ENCODE measurements around the gene CNTN4.

The CNTN4 gene

DNA sequence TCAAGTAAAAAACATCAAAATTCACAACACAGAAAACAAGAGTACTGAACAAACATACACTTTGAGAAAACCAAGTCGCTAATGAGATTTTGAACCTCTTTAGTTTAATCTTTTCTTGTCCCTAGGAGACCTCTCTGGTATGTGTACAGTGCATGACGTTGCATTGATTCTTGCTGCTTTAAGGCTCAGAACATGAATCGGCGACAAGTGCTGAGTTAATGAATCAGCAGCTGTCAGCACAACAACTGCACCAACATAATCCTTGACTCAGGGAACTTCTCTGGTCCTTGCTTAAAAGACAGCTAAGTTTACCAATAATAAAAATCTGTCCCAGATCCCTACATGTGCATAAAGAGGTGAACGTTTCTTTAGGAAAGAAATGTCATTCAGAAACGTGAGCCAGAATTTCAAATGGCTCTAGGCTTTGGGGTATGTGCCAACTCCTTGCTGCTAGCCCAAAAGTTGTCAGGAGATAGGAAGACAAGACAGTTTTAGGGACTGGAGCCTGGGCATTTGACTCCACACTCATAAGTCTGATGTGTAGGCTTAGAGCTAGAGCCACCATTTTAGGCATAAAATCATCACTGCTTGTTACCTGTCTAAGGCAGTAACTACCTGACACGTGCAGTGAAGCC lies 924.6 kb downstream of the CNTN4 start:
- Histone ChIP-seq H3K27ac (ENCODE audit: low read length) (no peak overlapping the region), H3K36me3 (replicated peaks; ENCODE audit: insufficient read depth, low read length) (no peaks in the 10 kb centered on the region), H4K20me1 (ENCODE audit: insufficient read depth, low read length) (no peaks in the 10 kb centered on the region), H3K4me3 (ENCODE audit: low read length) (no peak overlapping the region), H3K27me3 (replicated peaks; ENCODE audit: insufficient read depth, low read length) (no peaks in the 10 kb centered on the region), H3K9ac (ENCODE audit: low read length) (no peak overlapping the region), H3K4me1 (ENCODE audit: low read length) (0 out of 2 replicates have a peak, but pooled peaks cover 6% of the 10 kb centered on the region), H3K4me2 (ENCODE audit: low read depth, low read length) (no peak overlapping the region), H2AFZ (ENCODE audit: low read length) (no peak overlapping the region), H3F3A (ENCODE audit: insufficient read depth, low read length) (no peaks in the 10 kb centered on the region), H3K9me2 (replicated peaks; ENCODE audit: insufficient read depth, low read length) (no peaks in the 10 kb centered on the region), H3K79me2 (ENCODE audit: low read length) (no peaks in the 10 kb centered on the region), H3K9me3 (replicated peaks; ENCODE audit: insufficient read depth, low read length) (no peaks in the 10 kb centered on the region)
- TF ChIP-seq, protein P1, sequence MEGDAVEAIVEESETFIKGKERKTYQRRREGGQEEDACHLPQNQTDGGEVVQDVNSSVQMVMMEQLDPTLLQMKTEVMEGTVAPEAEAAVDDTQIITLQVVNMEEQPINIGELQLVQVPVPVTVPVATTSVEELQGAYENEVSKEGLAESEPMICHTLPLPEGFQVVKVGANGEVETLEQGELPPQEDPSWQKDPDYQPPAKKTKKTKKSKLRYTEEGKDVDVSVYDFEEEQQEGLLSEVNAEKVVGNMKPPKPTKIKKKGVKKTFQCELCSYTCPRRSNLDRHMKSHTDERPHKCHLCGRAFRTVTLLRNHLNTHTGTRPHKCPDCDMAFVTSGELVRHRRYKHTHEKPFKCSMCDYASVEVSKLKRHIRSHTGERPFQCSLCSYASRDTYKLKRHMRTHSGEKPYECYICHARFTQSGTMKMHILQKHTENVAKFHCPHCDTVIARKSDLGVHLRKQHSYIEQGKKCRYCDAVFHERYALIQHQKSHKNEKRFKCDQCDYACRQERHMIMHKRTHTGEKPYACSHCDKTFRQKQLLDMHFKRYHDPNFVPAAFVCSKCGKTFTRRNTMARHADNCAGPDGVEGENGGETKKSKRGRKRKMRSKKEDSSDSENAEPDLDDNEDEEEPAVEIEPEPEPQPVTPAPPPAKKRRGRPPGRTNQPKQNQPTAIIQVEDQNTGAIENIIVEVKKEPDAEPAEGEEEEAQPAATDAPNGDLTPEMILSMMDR (IDR thresholded peaks at IDR 0.05; ENCODE audit: low read length): no peak
- TF ChIP-seq EZH2phosphoT487 (IDR thresholded peaks at IDR 0.05; ENCODE audit: low read length) (no peak), EZH2 (optimal IDR thresholded peaks at IDR 0.05; ENCODE audit: low read depth, low read length) (no peak)
- DNase-seq: no peak

DNA sequence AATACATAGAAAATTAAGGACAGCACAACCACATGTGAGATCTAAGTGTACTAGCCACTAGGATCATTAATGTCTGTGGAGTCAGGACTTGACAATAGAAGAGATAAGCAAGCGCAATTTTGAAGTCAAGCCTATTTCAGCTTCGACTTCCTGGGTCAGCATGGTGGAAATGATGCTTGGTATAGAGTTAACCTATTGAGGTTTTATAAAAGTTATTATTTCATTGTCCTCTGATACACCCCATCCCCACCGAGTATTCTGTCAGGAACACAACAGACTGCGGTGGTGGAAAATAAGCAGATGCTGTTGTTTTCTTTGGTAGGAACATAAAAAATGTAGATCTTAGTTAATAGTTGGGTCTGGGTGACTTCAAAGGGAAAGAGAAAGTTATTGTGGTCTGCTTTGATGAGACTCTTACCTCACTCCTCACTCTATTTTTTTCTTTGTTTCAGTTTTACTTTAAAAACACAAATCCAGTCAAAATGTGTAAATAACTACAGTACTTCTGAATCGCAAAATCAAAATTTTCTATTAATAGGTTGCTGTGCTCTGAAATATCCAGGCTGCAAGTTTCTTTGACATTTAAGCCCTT lies 929.4 kb downstream of the CNTN4 start:
- H3K4me1 ChIP-seq (ENCODE audit: low read length): 0 out of 2 replicates have a peak, but pooled peaks cover 6% of the 10 kb centered on the region
- no peaks in the 10 kb centered on the region for H3F3A ChIP-seq (ENCODE audit: insufficient read depth, low read length)
- no peaks in the 10 kb centered on the region for H3K9me3 ChIP-seq (replicated peaks; ENCODE audit: insufficient read depth, low read length)
- no peaks in the 10 kb centered on the region for H3K27me3 ChIP-seq (replicated peaks; ENCODE audit: insufficient read depth, low read length)
- no peaks in the 10 kb centered on the region for H3K9me2 ChIP-seq (replicated peaks; ENCODE audit: insufficient read depth, low read length)
- H4K20me1 ChIP-seq (ENCODE audit: insufficient read depth, low read length): no peaks in the 10 kb centered on the region
- no peaks in the 10 kb centered on the region for H3K36me3 ChIP-seq (replicated peaks; ENCODE audit: insufficient read depth, low read length)
- TF ChIP-seq EZH2phosphoT487 (IDR thresholded peaks at IDR 0.05; ENCODE audit: low read length) (no peak), EZH2 (optimal IDR thresholded peaks at IDR 0.05; ENCODE audit: low read depth, low read length) (no peak)
- TF ChIP-seq, protein P1 (IDR thresholded peaks at IDR 0.05; ENCODE audit: low read length): no peak
- H2AFZ ChIP-seq (ENCODE audit: low read length): no peak overlapping the region
- H3K27ac ChIP-seq (ENCODE audit: low read length): no peak overlapping the region
- no peak overlapping the region; the same call in 1 of the 2 replicates for H3K4me2 ChIP-seq (ENCODE audit: low read depth, low read length)
- no peaks in the 10 kb centered on the region for H3K79me2 ChIP-seq (ENCODE audit: low read length)
- peak; percentile 57 for DNase-seq
- H3K9ac ChIP-seq (ENCODE audit: low read length): no peak overlapping the region
- H3K4me3 ChIP-seq (ENCODE audit: low read length): no peak overlapping the region

DNA sequence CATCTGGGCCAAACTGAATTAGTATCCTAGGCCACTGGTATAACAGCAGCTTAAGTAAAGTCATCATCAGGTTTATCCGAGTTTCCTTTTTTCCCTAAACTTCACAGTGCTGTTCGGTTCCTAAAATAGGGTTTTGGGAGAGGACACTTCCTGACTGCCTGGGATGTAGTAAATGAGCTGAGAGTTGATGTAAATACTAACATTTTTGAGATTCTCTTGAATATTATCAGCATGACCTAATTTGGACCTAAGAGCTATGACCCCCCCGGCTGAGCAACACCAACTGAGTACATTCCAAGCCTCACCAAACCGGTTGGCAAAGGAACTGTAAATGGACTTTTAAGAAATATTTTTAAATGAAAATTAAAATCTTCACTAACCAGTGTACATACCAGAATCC lies 932.7 kb downstream of the CNTN4 start:
- no peaks in the 10 kb centered on the region for H4K20me1 ChIP-seq (ENCODE audit: insufficient read depth, low read length)
- no peaks in the 10 kb centered on the region for H3K9me2 ChIP-seq (replicated peaks; ENCODE audit: insufficient read depth, low read length)
- H3K4me3 ChIP-seq (ENCODE audit: low read length): no peak overlapping the region
- no peak for DNase-seq
- H3K4me1 ChIP-seq (ENCODE audit: low read length): 0 out of 2 replicates have a peak, but pooled peaks cover 6% of the 10 kb centered on the region
- TF ChIP-seq EZH2 (optimal IDR thresholded peaks at IDR 0.05; ENCODE audit: low read depth, low read length): no peak
- no peak for TF ChIP-seq EZH2phosphoT487 (IDR thresholded peaks at IDR 0.05; ENCODE audit: low read length)
- H2AFZ ChIP-seq (ENCODE audit: low read length): no peak overlapping the region
- H3K4me2 ChIP-seq (ENCODE audit: low read depth, low read length): no peak overlapping the region
- no peaks in the 10 kb centered on the region for H3K27me3 ChIP-seq (replicated peaks; ENCODE audit: insufficient read depth, low read length)
- no peak overlapping the region for H3K27ac ChIP-seq (ENCODE audit: low read length)
- H3K79me2 ChIP-seq (ENCODE audit: low read length): no peaks in the 10 kb centered on the region
- H3K36me3 ChIP-seq (replicated peaks; ENCODE audit: insufficient read depth, low read length): no peaks in the 10 kb centered on the region
- no peaks in the 10 kb centered on the region for H3F3A ChIP-seq (ENCODE audit: insufficient read depth, low read length)
- no peak overlapping the region for H3K9ac ChIP-seq (ENCODE audit: low read length)
- no peaks in the 10 kb centered on the region for H3K9me3 ChIP-seq (replicated peaks; ENCODE audit: insufficient read depth, low read length)

DNA sequence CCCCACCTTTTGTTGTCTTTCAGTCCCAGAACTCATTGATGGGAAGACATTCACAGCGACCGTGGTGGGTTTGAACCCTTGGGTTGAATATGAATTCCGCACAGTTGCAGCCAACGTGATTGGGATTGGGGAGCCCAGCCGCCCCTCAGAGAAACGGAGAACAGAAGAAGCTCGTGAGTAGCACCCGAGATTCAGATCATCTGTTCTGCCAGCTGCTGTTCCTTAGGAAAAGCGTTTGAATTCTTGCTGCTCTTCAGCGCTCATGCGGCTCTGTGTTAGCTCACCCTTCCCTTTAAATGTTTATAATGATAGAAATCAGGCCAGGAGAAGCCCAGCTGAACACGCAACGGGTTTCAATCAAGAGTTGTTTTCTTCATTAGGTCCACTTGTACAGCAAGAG lies 938.5 kb downstream of the CNTN4 start:
- TF ChIP-seq EZH2phosphoT487 (IDR thresholded peaks at IDR 0.05; ENCODE audit: low read length): no peak
- TF ChIP-seq EZH2 (optimal IDR thresholded peaks at IDR 0.05; ENCODE audit: low read depth, low read length): no peak
- TF ChIP-seq, protein P1 (IDR thresholded peaks at IDR 0.05; ENCODE audit: low read length): no peak
- no peaks in the 10 kb centered on the region for H3K9me2 ChIP-seq (replicated peaks; ENCODE audit: insufficient read depth, low read length)
- no peaks in the 10 kb centered on the region for H4K20me1 ChIP-seq (ENCODE audit: insufficient read depth, low read length)
- H3K9me3 ChIP-seq (replicated peaks; ENCODE audit: insufficient read depth, low read length): no peaks in the 10 kb centered on the region
- no peak overlapping the region for H3K27ac ChIP-seq (ENCODE audit: low read length)
- H3K79me2 ChIP-seq (ENCODE audit: low read length): no peaks in the 10 kb centered on the region
- no peaks in the 10 kb centered on the region for H3K36me3 ChIP-seq (replicated peaks; ENCODE audit: insufficient read depth, low read length)
- H3F3A ChIP-seq (ENCODE audit: insufficient read depth, low read length): no peaks in the 10 kb centered on the region
- H2AFZ ChIP-seq (ENCODE audit: low read length): no peak overlapping the region
- no peaks in the 10 kb centered on the region for H3K4me1 ChIP-seq (ENCODE audit: low read length)
- no peak overlapping the region for H3K9ac ChIP-seq (ENCODE audit: low read length)
- H3K4me3 ChIP-seq (ENCODE audit: low read length): no peak overlapping the region
- H3K4me2 ChIP-seq (ENCODE audit: low read depth, low read length): no peak overlapping the region
- H3K27me3 ChIP-seq (replicated peaks; ENCODE audit: insufficient read depth, low read length): no peaks in the 10 kb centered on the region
- no peak for DNase-seq
